ENCODE results near the gene ENO1. TPM values are rescaled to one million over a fixed set of nuclear protein-coding genes. Genes with fewer than 3 reads are reported as not detected.
A peak's percentile ranks its signal among the peaks of the same experiment; 100 is the strongest.

The ENO1 gene
- total and polyA plus RNA-seq, 2 of the 8 experiments (the other 6 are each of a cell fraction or from before 2014, with no cell fraction given), result 1,763 to 2,117 TPM

- no peak overlapping the region for H2BK5ac ChIP-seq (ENCODE audit: low read depth, low read length)
- no peak overlapping the region for H2BK120ac ChIP-seq (replicated peaks; ENCODE audit: low read depth, low read length)
- peaks cover 0 to 1% (median under 1%) of the 10 kb centered on the region in 4 experiments; a peak in 1 of 7 replicates for H3K4me1 ChIP-seq (replicated peaks in 1 of 4; ENCODE audit: control insufficient read depth in 3 of 4, insufficient read depth in 4 of 4, low read length in 3 of 4)
- no peaks in the 10 kb centered on the region for H3K79me1 ChIP-seq (ENCODE audit: low read depth, low read length)
- H4K8ac ChIP-seq (ENCODE audit: extremely low read depth, insufficient read depth, low read length), result no peak overlapping the region
- FAIRE-seq (no peak), DNase-seq (ENCODE audit: low read depth in 1 of 2, low spot score in 2 of 2) (no peak)
- no peak overlapping the region for H4K5ac ChIP-seq (ENCODE audit: insufficient read length, low read depth, low read length)
- H3K56ac ChIP-seq (replicated peaks; ENCODE audit: insufficient read length, low read depth, low read length), result no peak overlapping the region
- H3K79me2 ChIP-seq (ENCODE audit: control insufficient read depth in 1 of 2, insufficient read depth in 2 of 2, low read length in 2 of 2), result no peaks in the 10 kb centered on the region
- H3K4me2 ChIP-seq (ENCODE audit: insufficient read depth in 1 of 2, low read depth in 2 of 2, low read length in 2 of 2), result no peak overlapping the region
- no peak overlapping the region for H2BK20ac ChIP-seq (ENCODE audit: low read length)
- POLR2A ChIA-PET (ENCODE audit: partially characterized antibody), result no interaction called here
- H3K9me3 ChIP-seq (ENCODE audit: insufficient read depth in 2 of 2, low read depth in 1 of 2, low read length in 1 of 2), result 0 out of 4 replicates have a peak, but pooled peaks cover 0 to 3% of the 10 kb centered on the region in 2 experiments
- 94% methylated on average over 6 of the region's 6 CpGs; no CpG with 5 or more reads in 1 of the 2 experiments for WGBS, 2 experiments (ENCODE audit: extremely low coverage in 1 of 2, insufficient coverage in 1 of 2, insufficient read length in 1 of 2, insufficient replicate concordance in 2 of 2, low coverage in 1 of 2, low lambda C conversion rate in 2 of 2, missing lambda C conversion rate in 1 of 2)
- no peak overlapping the region for H2AFZ ChIP-seq (ENCODE audit: low read length)
- no peak overlapping the region for H2BK15ac ChIP-seq (ENCODE audit: low read length)
- peak in 1 of 2 experiments; percentile 9; a peak in 1 of 4 replicates for TF ChIP-seq RAD21 (IDR thresholded peaks at IDR 0.05 in 1 of 2, conservative IDR thresholded peaks at IDR 0.05 in 1 of 2; ENCODE audit: low read depth in 2 of 2, low read length in 2 of 2)
- no peak for TF ChIP-seq RNF2 (IDR thresholded peaks at IDR 0.05; ENCODE audit: borderline replicate concordance, low read depth, low read length, missing control alignments, poor library complexity, severe bottlenecking)
- no peaks in the 10 kb centered on the region for H3K27me3 ChIP-seq (replicated peaks in 1 of 4; ENCODE audit: control insufficient read depth in 3 of 4, extremely low read depth in 1 of 4, insufficient read depth in 3 of 4, low read length in 3 of 4)
- H2BK12ac ChIP-seq (ENCODE audit: low read depth, low read length), result no peak overlapping the region
- no peak overlapping the region for H2AK5ac ChIP-seq (ENCODE audit: low read depth, low read length)
- no peaks in the 10 kb centered on the region for H3K36me3 ChIP-seq (ENCODE audit: control insufficient read depth in 2 of 4, insufficient read depth in 4 of 4, low read length in 3 of 4)
- no peak overlapping the region for H3K4ac ChIP-seq (replicated peaks; ENCODE audit: insufficient read length, low read depth, low read length)
- no peak overlapping the region for H3K18ac ChIP-seq (ENCODE audit: extremely low read depth, low read length)
- no peak overlapping the region for H3K9ac ChIP-seq (replicated peaks in 1 of 4; ENCODE audit: extremely low read depth in 1 of 4, low read depth in 3 of 4, low read length in 3 of 4)
- no peaks in the 10 kb centered on the region for H4K20me1 ChIP-seq (replicated peaks in 1 of 2; ENCODE audit: control insufficient read depth in 1 of 2, insufficient read depth in 2 of 2, low read length in 2 of 2)
- H3K4me3 ChIP-seq (ENCODE audit: extremely low read depth in 1 of 4, insufficient read depth in 2 of 4, low read depth in 3 of 4, low read length in 4 of 4), result no peak overlapping the region
- H3K23me2 ChIP-seq (ENCODE audit: low read depth, low read length), result no peaks in the 10 kb centered on the region
- CTCF ChIA-PET (ENCODE audit: partially characterized antibody), result interaction anchor here (1.0 kb wide), 1 partner anchor 31 kb away, joined by 3 read pairs; no protein-coding TSS in a partner anchor
- H3K23ac ChIP-seq (ENCODE audit: insufficient read length), result no peak overlapping the region
- no peak overlapping the region for H3K27ac ChIP-seq (ENCODE audit: low read depth, low read length)
- H4K91ac ChIP-seq (replicated peaks; ENCODE audit: insufficient read length, low read length), result no peak overlapping the region
- no peak overlapping the region for H3K14ac ChIP-seq (ENCODE audit: insufficient read length)
Measured at GRCh38 chr1:8903410-8903809, 24.9 kb upstream of the ENO1 start.

Data from H1 (cell line).